Endodermal cell (in vitro differentiated cells): Measurements from ENCODE around the gene CCDC88C. TPM values are rescaled to one million over a fixed set of nuclear protein-coding genes. Genes with fewer than 3 reads are reported as not detected.

Source experiments
- DNase-seq: peaks from one replicate; pipeline ENCODE4 v3.0.0-alpha.2; 2017
- H3K27ac ChIP-seq: 2 replicates; pipeline ENCODE4 v1.5.1; 2013; ENCODE audit warnings: mild to moderate bottlenecking, low read depth, low read length, moderate library complexity
- H3K27me3 ChIP-seq: 2 replicates; pipeline ENCODE4 v1.6.1; 2013; ENCODE audit warnings: mild to moderate bottlenecking, low read length, moderate library complexity; ENCODE audit not compliant: insufficient read depth, control insufficient read depth, poor library complexity, severe bottlenecking
- H3K36me3 ChIP-seq: 2 replicates; pipeline ENCODE4 v1.7.0; 2013; ENCODE audit warnings: mild to moderate bottlenecking, low read length, moderate library complexity; ENCODE audit not compliant: control insufficient read depth, insufficient read depth
- H3K4me1 ChIP-seq: one replicate; pipeline ENCODE4 v1.7.0; 2013; ENCODE audit warnings: low read length; ENCODE audit not compliant: control insufficient read depth, insufficient read depth
- H3K4me3 ChIP-seq: 2 replicates; pipeline ENCODE4 v1.5.1; 2013; ENCODE audit warnings: mild to moderate bottlenecking, low read length, moderate library complexity
- H3K9ac ChIP-seq: 2 replicates; pipeline ENCODE4 v1.6.1; 2013; ENCODE audit warnings: mild to moderate bottlenecking, low read length, moderate library complexity; ENCODE audit not compliant: poor library complexity, severe bottlenecking; ENCODE audit errors: extremely low read depth
- H3K9me3 ChIP-seq: 2 replicates; pipeline ENCODE4 v1.6.1; 2013; ENCODE audit warnings: mild to moderate bottlenecking, low read length, moderate library complexity; ENCODE audit not compliant: control insufficient read depth
- H3K27ac Mint-ChIP-seq: 2 replicates; pipeline ENCODE4 v1.8.0; 2020; ENCODE audit warnings: mixed read lengths
- H3K27me3 Mint-ChIP-seq: 2 replicates; pipeline ENCODE4 v1.8.0; 2021; ENCODE audit warnings: mild to moderate bottlenecking, mixed read lengths; ENCODE audit not compliant: insufficient read depth
- H3K36me3 Mint-ChIP-seq: 2 replicates; pipeline ENCODE4 v1.8.0; 2020; ENCODE audit warnings: low read depth, mixed read lengths
- H3K4me1 Mint-ChIP-seq: 2 replicates; pipeline ENCODE4 v1.8.0; 2020; ENCODE audit warnings: mixed read lengths
- H3K4me3 Mint-ChIP-seq: 2 replicates; pipeline ENCODE4 v1.8.0; 2020; ENCODE audit warnings: mild to moderate bottlenecking, moderate library complexity, mixed read lengths
- H3K9me3 Mint-ChIP-seq: 2 replicates; pipeline ENCODE4 v1.8.0; 2020; ENCODE audit warnings: mild to moderate bottlenecking, mixed read lengths
- WGBS, 2 experiments: methylation state at CpG; one replicate each; pipeline versions ENCODE4 v1.1.5 to v1.1.7; 2013; ENCODE audit warnings: missing lambda C conversion rate in 2 of 2, mixed read lengths in 1 of 2; ENCODE audit not compliant: insufficient coverage in 1 of 2, insufficient read length in 1 of 2; 5-methylcytosine and 5-hydroxymethylcytosine counted together
- total RNA-seq, 2 donors: library from RNA; stranded (reverse); fragmentation: NEBNext Ultra II Directional in 1 of 2; extraction: Animal tissue kit (Norgen Biotek cat#: 25700) in 1 of 2; gene quantifications; 2 replicates in 1 of 2; 3 replicates in 1 of 2; pipeline ENCODE4 v1.2.1, GENCODE V29; 2021
- TF ChIP-seq, protein P1 (sequence below): fragments of 200-600 bp; sonication (generic); conservative IDR thresholded peaks from 2 replicates; pipeline ENCODE4 v1.5.0; 2021; ENCODE audit warnings: antibody characterized with exemption, mild to moderate bottlenecking

CCDC88C gene
- total RNA-seq, 2 donors from 2014 or later: 50.0 to 50.5 TPM

DNA sequence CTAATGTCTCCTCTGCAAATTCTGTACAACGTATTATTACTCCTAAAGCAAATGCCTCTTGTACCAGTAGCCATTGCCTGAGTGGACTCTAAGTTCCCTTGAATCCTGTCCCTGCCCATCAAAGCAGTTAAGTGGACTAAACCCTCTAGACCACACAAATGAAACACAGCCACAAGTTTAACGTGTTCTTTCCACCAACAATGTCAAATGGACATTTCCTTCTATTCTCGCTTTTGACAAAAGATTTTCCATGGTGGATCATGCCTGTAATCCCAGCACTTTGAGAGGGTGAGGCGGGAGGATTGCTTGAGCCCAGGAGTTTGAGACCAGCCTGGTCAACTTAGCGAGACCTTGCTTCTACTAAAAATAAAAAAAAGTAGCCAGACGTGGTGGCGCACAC, 15.9 kb downstream of the CCDC88C start:
- Mint-ChIP-seq H3K4me1 (peaks cover 42% of the 10 kb centered on the region), H3K36me3 (peaks cover 6% of the 10 kb centered on the region), H3K27me3 (no peaks in the 10 kb centered on the region), H3K4me3 (no peak overlapping the region), H3K27ac (no peak overlapping the region), H3K9me3 (no peaks in the 10 kb centered on the region)
- Histone ChIP-seq H3K4me1 (peaks cover 4% of the 10 kb centered on the region), H3K36me3 (no peaks in the 10 kb centered on the region), H3K4me3 (no peak overlapping the region), H3K27me3 (no peaks in the 10 kb centered on the region), H3K9ac (no peak overlapping the region), H3K27ac (no peak overlapping the region), H3K9me3 (no peaks in the 10 kb centered on the region)
- 94 to 96% methylated on average over 5 to 7 of the region's 7 CpGs for WGBS, 2 experiments
- DNase-seq: no peak
- TF ChIP-seq, protein P1, sequence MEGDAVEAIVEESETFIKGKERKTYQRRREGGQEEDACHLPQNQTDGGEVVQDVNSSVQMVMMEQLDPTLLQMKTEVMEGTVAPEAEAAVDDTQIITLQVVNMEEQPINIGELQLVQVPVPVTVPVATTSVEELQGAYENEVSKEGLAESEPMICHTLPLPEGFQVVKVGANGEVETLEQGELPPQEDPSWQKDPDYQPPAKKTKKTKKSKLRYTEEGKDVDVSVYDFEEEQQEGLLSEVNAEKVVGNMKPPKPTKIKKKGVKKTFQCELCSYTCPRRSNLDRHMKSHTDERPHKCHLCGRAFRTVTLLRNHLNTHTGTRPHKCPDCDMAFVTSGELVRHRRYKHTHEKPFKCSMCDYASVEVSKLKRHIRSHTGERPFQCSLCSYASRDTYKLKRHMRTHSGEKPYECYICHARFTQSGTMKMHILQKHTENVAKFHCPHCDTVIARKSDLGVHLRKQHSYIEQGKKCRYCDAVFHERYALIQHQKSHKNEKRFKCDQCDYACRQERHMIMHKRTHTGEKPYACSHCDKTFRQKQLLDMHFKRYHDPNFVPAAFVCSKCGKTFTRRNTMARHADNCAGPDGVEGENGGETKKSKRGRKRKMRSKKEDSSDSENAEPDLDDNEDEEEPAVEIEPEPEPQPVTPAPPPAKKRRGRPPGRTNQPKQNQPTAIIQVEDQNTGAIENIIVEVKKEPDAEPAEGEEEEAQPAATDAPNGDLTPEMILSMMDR: no peak

DNA sequence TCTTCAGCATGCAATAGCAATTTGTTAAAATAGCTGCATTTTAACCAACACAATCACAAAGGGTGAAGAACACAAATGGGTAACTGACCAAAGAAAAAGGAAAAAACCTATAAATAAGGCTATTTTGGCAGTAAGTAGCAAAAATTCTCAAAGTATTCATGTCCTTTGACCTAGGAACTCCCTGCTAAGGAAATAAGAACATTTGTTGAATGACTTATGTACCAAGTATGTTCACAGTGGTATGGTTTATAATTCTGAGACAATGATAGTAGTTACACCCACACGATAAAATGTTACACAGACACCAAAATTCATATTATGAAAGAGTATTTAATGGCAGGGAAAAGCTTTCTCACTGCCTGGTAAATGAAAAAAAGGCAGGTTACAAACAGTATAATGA, 16.9 kb downstream of the CCDC88C start:
- DNase-seq: no peak
- Histone ChIP-seq H3K9me3 (no peaks in the 10 kb centered on the region), H3K36me3 (no peaks in the 10 kb centered on the region), H3K4me1 (peaks cover 4% of the 10 kb centered on the region), H3K27me3 (no peaks in the 10 kb centered on the region), H3K9ac (no peak overlapping the region), H3K4me3 (no peak overlapping the region), H3K27ac (no peak overlapping the region)
- no peak overlapping the region for H3K4me3 Mint-ChIP-seq
- TF ChIP-seq, protein P1: no peak
- H3K4me1 Mint-ChIP-seq: peaks cover 52% of the 10 kb centered on the region
- WGBS, 2 experiments: no CpG with 5 or more reads among the region's 1 CpG
- peak overlapping the region; percentile 52 for H3K27ac Mint-ChIP-seq
- H3K27me3 Mint-ChIP-seq: no peaks in the 10 kb centered on the region
- peaks cover 5% of the 10 kb centered on the region for H3K36me3 Mint-ChIP-seq
- no peaks in the 10 kb centered on the region for H3K9me3 Mint-ChIP-seq

DNA sequence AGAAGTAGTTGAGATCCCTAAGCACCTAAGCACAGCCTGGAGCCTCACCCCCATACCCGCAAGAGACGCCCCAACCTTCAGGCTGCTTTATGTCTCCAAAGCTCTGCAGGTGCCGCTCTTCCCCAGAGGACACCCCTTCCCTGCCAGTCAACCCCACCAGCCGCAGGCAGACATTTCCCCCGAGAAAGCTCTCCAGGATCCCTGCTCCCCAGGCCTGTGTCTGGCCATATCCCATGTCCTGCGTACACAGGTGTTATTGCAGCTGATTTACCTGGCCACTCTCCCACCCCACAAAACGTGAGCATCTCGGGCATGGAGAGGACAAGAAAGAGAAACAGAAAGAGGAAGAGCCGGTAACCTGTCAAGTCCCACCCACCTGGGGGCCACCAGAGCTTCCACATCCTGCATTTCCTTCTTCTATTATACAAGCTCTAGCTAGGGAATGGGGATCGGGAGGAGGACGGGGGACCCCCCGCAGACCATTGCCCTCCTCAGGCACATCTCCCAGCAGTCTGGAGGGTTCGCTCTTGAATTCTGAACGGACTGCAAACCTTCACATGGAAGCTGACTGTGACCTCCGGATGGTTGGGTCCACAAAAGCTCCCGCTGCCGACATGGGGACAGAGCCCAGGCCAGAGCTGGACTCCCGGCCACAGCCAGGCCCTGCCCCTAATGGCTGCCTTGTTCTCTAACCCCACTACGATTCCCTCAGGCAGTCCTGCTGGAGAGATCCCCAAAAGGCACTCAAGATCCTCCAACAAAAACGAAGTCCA, 17.6 kb downstream of the CCDC88C start:
- TF ChIP-seq, protein P1: no peak
- H3K36me3 ChIP-seq: no peaks in the 10 kb centered on the region
- WGBS, 2 experiments: 82 to 85% methylated on average over 7 to 20 of the region's 20 CpGs
- no peak overlapping the region for H3K27ac ChIP-seq
- peak; percentile 64 for DNase-seq
- peaks cover 4% of the 10 kb centered on the region for H3K4me1 ChIP-seq
- H3K9ac ChIP-seq: no peak overlapping the region
- Mint-ChIP-seq H3K27me3 (no peaks in the 10 kb centered on the region), H3K27ac (peak overlapping the region; percentile 52), H3K9me3 (no peaks in the 10 kb centered on the region), H3K4me3 (no peak overlapping the region), H3K4me1 (peaks cover 57% of the 10 kb centered on the region), H3K36me3 (peaks cover 7% of the 10 kb centered on the region)
- no peaks in the 10 kb centered on the region for H3K27me3 ChIP-seq
- no peaks in the 10 kb centered on the region for H3K9me3 ChIP-seq
- H3K4me3 ChIP-seq: no peak overlapping the region
